ENCODE data around the gene GEMIN7.

The GEMIN7 gene

DNA sequence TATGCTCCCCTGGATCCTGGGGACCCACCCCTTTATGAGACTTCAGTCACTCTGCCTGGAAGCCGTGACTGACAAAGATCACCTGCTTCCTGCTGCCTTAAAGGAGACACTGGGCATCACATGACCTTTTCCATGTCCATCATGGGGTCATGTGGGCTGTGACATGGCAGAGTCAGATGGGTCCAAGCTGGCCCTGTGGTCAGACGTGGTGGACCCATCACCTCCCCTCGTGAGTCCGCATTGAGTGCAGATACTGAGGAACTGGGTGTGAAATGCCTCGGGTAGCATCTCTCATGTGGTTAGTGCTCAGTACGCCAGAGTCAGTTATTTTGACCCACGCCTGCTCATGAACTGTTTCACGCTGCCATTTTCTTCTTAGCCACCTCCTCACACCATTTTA is 54.6 kb downstream of the GEMIN7 start:
- no peak for DNase-seq

DNA sequence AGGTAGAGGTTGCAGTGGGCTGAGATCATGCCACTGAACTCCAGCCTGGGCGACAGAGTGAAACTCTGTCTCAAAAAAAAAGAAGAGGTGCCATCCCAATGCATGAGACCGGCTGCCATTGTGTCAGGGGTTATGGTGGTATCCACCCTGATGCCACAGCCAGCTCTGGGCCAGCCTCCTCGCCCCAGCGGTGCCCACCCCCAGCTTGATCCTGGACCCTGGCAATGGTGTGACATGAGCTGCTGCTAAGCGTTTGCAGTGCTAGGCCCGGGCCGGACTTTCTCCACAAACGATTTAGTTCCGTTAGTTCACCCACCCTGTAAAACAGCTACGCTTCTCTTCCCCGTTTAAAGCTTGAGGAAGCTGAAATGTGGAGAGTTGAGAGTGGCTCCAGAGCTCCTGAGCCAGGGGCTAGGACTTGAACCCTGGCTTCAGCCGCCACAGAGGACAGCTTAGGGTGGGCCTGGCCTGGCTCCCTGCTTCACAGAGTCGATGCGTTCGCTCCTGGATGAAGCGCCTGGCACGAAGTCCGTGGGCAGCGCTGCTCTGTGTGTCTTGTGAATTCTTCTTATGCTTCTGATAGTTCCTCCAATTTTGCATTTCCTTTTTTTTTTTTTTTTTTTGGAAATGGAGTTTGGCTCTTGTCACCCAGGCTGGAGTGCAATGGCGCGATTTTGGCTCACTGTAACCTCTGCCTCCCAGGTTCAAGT is 56.3 kb downstream of the GEMIN7 start:
- DNase-seq, result no peak

DNA sequence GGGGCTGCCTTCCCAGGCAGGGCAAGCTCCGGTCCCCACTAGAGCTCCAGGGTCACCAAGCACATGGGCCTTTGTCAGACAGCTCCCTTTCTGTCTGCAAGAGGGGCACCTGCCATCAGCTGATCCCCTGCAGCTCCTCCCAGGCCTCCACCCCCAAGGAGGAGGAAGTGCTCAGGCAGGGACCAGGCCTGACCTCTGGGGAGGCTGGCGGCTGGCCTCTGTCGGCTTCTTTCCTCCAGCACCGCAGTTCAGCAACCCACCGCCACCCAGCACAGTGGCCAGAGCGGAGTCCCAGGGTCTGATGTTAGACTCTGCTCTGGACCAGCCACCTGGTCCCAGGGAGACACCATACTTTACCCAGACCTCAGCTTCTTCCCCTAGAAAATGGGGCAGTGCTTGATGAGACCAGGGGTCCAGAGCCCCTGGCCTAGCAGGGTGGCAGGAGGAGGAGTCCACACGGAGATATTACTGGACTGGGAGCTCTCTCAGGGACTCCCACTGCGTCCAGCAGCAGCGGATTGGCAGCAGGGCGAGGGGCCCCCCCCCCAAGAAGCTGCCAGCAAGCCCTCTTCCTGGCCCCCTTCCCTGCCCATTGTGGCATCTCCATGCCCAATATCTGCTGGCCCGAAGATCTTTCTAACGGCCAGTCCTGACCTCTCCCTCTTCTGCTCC is 57.6 kb downstream of the GEMIN7 start:
- DNase-seq, result no peak

DNA sequence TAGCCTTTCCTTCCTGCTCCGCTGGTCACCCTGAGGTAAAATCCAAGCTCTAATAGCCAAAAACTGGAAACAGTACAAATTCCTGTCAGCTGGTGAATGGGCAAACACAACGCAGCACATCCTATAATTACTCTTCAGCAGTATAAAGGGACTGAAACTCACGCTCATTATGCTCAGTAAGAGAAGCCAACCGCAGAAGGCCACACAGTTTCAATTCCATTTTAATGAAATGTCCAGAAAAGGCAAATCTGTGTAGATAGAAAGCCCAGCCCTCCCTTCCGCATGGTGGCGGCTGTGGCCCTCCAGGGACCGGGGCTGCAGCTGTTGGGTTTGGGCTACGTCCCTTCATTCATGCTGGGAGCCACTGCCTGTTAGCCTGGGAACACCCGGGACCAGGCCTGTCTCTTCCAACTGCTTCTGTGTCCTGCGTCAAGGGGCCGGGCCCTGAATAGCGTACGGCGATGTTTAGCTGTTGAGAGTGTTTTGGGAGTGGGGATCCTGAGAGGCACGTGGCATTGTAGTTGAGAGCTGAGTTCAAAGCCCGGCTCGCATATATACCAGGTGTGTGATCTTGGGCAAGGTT is 58.2 kb downstream of the GEMIN7 start:
- no peak for DNase-seq

DNA sequence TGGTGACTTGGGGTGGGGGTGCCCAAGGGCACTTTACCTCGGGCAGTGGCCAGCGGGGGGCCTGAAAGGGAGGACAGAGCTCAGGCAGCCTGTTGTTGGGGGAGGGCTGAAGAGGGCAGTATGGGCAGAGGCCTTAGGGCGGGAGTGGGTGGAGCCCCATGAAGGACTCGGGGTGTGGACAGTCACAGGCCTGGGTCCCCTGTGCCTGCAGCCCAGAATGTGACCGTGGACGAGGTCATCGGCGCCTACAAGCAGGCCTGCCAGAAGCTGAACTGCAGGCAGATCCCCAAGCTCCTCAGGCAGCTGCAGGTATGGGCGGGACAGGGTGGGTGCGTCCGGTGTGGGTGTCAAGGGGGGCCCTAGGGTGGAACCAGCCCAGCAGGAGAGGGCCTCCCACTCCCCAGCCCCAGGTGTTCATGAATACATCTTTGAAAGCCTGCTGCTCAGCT is 59.3 kb downstream of the GEMIN7 start:
- DNase-seq, result no peak

DNA sequence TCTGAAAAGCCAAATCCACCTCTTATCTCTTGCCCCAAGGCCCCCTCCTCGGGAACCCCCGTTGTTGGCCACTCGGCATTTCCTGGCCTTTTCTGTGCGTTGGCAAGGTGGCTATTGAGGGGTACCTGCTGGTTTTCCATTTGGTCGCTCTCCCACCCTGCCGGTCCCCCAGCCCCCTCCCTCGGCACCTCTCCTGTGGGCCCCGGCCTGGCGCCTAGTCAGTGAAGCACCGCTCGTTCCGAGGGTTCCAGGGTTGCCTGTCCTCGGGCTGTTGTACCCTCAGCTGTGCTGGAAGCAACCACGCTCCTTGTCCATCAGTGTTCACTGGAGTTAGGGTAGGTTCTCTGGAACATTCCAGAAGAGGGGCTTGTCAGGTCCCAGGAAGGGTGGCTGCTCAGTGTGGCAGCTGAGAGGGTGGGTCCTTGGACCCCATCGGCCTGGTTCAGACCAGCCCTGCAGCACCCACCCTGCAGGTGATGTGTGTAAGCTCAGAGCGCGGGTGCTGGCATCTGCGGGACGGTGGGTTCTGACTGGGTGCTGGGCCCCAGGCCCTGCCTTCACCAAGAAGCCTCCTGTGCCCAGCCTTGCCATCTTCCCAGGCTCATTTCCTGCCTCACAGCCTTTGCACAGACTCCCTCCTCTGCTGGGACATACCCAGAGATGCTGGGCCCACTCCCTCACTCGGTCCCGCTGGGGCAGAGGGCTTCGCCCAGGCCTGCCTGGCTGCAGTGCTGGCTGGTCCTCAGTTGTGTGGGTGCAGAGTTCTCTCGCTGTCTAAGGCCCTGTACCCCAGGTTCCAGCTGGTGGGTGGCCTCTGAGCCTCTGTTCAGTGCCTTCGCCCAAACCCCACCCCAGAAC is 60.5 kb downstream of the GEMIN7 start:
- DNase-seq, result no peak

DNA sequence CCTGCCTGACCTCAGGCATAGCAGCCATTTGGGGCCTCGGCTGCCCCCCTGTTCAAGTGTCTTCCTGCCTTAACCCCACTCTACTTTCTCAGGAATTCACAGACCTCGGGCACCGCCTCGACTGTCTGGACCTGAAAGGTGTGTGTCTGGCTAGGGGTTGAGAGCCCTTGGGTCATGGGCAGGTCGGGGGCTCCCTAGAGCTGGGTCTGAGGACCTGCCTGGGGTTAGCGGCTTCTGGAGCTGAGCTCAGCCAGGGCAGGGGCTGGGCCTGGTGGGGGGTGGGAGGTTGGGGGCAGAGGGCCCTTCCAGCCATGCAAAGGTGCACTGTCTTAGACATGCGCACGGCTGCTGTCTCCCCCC is 61.1 kb downstream of the GEMIN7 start:
- DNase-seq, result no peak

DNA sequence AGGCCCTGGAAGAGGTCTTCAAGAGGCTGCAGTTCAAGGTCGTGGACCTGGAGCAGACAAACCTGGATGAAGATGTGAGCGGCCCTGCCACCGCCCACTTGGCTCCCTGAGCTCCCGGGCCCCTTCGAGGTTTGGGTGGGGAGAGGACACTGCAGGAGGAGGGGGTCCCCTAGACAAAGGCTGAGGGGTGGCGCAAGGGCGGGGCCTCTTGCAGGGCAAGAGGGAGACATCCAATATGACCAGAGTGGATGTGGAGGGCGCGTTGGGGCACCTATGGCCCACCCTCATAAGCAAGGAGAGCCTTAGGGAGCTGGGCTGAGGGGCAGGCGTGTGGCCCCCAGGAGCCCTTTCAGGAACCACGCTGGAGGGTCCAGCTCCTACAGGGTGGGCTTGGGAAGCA is 61.5 kb downstream of the GEMIN7 start:
- DNase-seq, result no peak

All from stimulated activated CD8-positive, alpha-beta memory T cell treated with anti-CD3 and anti-CD28 coated beads, Interleukin-4, amount 100 ng/mL, for 48 hours (primary cell).